ENCODE data around the gene PPP6R3.

The PPP6R3 gene

DNA sequence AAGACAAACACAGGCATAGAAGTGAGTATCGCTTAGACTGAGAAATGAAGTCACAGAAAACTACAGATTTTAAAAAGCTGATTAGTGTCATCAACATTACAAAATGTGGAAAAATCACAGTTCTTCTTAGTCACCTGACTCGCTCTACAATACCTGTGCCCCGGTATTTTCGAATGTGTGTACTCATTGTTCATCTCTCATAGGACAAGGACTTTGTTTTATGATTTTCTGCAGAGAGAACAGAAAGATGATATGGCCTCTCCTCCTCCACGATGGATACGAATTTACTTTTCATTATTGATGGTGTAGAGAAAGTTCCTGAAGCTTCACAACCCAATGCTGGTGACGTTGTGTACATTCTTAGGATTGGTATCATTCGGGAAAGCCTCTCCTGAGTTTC is 194.4 kb downstream of the PPP6R3 start:
- no peak for TF ChIP-seq GATA2 (IDR thresholded peaks at IDR 0.05; ENCODE audit: low read depth, low read length)
- TF ChIP-seq GATA3 (IDR thresholded peaks at IDR 0.05; ENCODE audit: low read depth, low read length), result no peak

DNA sequence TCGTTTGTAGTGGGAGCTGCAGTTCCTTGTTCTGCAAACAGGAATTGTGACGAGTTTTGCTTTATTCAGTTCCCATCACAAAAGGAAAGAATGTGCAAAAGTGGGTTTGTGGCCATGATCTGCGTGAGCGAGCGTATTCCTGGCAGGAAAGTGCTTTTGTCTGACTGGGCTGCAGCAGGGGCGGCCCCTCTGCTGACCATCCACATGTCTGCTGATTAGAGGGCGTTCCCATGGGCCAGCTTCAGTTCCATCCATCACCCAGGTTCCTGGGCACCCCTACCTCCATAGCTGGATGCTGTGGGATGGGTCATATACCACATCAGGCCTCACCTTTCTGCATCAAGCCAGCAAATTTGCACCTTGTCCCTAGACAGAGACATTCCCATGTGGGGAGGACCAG is 194.9 kb downstream of the PPP6R3 start:
- TF ChIP-seq GATA2 (IDR thresholded peaks at IDR 0.05; ENCODE audit: low read depth, low read length) (no peak), GATA3 (IDR thresholded peaks at IDR 0.05; ENCODE audit: low read depth, low read length) (no peak)

DNA sequence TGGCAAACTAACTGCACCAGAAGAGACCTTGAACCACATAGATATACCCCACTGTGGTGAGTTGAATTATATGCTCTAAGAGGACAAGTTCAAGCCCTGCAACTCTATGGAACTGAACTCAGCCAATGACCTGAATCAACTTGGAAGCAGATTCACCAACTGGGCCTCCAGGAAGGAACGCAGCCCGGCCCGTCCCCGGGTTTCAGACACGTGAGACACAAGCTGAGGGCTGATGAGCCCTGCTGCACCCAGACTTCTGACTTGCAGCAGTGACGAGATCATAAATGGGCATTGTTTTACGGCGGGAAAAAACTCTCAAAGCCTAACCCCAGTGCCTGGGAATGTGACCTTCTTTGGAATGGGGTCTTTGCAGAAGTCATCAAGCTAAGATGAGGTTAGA is 195.3 kb downstream of the PPP6R3 start:
- TF ChIP-seq GATA2 (IDR thresholded peaks at IDR 0.05; ENCODE audit: low read depth, low read length), result no peak
- no peak for TF ChIP-seq GATA3 (IDR thresholded peaks at IDR 0.05; ENCODE audit: low read depth, low read length)

DNA sequence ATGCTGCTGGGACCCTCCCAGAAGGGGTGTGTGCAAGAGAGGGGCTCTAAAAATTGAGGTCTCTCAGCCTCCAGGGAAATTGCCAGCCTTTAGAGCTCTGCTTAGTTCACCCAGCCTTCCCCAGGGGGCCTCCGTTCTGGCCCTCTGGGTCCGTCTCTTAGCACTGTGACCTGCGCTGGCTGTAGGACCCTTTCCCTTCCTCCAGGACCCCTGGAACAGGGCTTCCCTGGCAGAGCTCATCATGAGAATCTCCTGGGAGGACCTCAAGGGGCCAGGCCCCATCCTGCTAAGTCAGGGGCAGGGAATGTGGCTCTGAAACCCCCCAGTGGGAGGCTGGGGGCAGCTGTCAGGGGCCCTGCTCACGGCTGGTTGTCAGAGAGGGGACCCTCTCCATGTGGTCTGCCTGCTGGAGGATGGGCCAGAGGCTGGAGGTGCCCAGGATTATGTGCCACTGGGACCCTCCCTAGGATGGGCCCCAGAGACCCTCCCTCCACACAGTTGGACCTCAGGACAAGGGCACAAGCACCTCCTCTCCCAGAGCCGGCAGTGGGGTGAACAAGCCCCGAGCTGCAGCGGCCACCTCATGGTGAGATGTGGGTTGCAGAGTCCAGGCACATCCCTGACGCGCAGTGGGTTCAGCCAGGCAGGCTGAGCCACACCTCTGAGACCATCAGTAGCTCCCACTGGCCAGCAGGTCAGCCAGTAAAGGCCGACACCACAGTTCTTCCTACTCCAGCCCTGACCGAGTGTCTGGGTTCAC is 196.6 kb downstream of the PPP6R3 start:
- TF ChIP-seq GATA3 (IDR thresholded peaks at IDR 0.05; ENCODE audit: low read depth, low read length) (no peak), GATA2 (IDR thresholded peaks at IDR 0.05; ENCODE audit: low read depth, low read length) (no peak)

DNA sequence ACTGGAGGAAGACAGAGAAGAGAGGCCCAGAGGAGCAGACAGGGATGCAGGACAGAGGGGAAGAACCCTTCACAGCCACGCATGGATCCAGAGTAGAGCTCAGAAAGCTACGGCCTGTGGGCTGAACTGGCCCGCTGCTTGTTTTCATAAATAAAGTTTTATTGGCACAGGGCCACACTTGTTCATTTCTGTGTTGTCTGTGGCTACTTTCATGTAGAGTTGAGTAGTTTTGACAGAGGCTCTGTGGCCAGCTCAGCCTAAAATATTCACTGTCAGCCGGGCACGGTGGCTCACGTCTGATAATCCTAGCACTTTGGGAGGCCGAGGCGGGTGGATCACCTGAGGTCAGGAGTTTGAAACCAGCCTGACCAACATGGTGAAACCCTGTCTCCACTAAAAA is 197.5 kb downstream of the PPP6R3 start:
- TF ChIP-seq GATA3 (IDR thresholded peaks at IDR 0.05; ENCODE audit: low read depth, low read length), result no peak
- no peak for TF ChIP-seq GATA2 (IDR thresholded peaks at IDR 0.05; ENCODE audit: low read depth, low read length)

DNA sequence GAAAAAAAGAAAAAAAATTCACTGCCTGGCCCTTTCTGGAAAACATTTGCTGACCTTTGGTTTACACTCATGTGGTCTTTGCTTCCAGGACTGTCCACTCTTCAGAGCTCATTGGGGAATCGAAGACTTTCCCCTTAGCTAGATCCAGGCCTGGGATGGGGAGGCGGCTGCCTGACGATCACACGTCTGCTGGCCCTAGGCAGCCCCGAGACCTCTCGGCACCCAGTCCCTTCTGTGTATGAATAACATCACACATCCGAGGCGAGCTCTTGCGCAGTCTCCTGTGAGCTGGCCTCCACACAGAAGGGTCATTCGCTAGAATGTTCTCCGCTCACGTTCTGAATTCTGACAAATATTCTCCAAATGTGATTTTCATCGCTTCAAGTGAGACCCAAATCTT is 198.1 kb downstream of the PPP6R3 start:
- TF ChIP-seq GATA2 (IDR thresholded peaks at IDR 0.05; ENCODE audit: low read depth, low read length) (no peak), GATA3 (IDR thresholded peaks at IDR 0.05; ENCODE audit: low read depth, low read length) (no peak)

DNA sequence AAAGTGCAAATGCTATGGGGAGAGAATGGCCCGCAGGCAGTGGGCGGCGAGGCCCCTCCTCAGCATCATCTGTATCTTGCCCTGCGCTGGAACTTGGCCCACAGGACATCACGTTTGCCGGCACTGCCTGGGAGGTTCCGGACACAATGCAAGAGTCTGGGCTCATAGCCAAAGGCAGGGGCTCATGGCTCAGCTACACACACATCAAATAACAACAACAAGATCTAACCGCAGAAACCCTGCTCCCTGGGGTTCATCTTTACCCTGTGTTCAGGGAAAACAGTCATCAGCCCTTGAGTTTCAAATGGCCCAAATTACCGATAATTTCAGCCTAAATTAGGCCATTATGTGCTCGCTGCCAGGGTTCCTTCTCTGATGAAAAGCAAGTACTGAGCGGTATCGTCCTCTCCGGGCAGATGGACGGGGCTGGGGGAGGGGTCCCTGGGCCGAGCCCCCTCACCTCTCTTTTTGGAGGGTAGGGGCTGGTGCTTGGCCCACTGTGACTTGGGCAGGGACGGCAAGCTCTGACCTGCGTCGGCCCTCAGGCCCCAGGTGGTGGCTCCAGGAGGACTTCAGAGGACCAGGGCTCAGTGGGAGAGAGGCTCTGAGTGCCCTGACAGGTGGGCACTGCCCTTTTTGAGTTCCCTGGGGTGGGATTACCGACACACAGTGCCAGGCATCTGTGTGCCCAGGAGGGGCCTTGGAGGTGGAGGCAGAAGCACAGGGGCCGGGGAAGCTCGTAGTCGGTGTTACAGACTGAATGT is 198.8 kb downstream of the PPP6R3 start:
- TF ChIP-seq GATA3 (IDR thresholded peaks at IDR 0.05; ENCODE audit: low read depth, low read length), result no peak
- TF ChIP-seq GATA2 (IDR thresholded peaks at IDR 0.05; ENCODE audit: low read depth, low read length), result peak; percentile 54

DNA sequence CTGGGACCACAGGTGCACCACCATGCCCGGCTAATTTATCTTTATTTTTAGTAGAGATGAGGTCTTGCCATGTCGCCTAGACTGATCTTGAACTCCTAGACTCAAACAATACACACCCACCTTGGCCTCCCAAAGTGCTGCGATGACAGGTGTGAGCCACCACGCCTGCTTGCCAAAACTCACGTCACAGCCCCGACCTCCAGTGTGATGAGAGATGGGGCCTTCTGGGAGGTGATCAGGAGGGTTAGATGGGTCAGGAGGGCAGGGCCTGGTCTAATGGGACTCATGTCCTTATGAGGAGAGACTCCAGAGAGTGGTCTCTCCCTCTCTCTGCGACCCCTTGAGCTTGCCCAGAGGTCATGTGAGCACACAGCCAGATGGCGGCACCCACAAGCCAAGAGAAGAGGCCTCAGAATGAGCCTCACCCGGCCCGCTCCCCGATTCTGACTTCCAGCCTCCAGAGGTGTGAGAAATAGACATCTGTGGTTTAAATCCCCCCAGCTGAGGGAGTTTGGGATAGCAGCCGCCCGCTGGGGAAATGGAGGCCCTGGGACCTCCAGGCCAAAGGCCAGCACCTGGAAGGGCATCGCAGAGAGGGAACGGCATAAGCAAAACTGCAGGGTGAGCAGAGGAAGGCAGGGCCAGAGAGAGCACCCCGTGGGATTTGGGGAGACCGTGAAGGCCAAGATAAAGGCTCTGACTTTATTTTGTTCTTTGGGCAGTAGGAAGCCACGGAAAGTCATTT is 199.7 kb downstream of the PPP6R3 start:
- no peak for TF ChIP-seq GATA3 (IDR thresholded peaks at IDR 0.05; ENCODE audit: low read depth, low read length)
- no peak for TF ChIP-seq GATA2 (IDR thresholded peaks at IDR 0.05; ENCODE audit: low read depth, low read length)

- TF ChIP-seq GATA2 (IDR thresholded peaks at IDR 0.05; ENCODE audit: low read depth, low read length), result no peak
- TF ChIP-seq GATA3 (IDR thresholded peaks at IDR 0.05; ENCODE audit: low read depth, low read length), result no peak
These were observed 200.5 kb downstream of the PPP6R3 start for GRCh38 chr11:68661014-68661413.

DNA sequence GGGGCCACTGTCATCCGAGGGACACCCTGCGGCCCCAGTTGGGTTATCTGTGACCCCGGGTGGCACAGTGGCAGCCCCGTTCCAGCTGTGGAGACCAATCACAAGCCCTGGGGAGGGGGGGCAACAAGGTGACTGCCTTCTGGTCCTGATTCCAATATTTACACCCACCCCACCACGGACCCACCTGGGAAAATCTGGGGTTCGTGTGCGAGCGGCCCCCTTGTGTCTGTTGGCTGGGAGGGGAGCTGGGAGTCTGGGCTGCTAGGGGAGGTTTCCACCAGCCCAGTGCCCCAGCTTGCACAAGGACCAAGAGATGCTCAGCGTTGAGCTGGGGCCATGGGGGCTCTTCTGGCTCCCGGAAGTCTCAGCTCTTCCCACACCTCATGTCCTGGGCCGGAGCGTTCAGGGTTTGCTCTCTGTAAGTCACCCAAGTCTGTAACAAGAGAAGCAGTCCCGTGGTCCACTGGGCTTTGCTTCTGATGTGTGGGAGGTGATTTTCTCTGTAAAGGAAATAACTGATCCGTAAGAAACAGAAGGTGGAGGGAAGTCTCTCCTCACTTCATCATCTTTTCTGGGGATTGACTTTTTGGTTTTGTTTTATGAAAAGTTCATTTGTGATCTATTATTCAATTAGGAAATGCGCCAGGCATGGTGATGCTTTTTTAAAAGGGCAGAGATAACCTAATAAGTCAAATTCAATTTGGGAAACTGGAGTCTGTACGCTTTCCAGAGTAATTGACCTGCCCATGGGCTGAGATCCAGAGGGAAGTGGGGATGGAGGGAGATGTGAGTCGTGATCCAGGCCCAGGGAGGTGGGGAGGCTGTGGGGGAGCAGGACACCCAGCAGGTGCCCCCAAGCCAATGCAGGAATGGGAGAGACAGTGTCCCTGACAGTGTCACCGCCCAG is 201.4 kb downstream of the PPP6R3 start:
- TF ChIP-seq GATA2 (IDR thresholded peaks at IDR 0.05; ENCODE audit: low read depth, low read length) (peak; percentile 91), GATA3 (IDR thresholded peaks at IDR 0.05; ENCODE audit: low read depth, low read length) (no peak)

DNA sequence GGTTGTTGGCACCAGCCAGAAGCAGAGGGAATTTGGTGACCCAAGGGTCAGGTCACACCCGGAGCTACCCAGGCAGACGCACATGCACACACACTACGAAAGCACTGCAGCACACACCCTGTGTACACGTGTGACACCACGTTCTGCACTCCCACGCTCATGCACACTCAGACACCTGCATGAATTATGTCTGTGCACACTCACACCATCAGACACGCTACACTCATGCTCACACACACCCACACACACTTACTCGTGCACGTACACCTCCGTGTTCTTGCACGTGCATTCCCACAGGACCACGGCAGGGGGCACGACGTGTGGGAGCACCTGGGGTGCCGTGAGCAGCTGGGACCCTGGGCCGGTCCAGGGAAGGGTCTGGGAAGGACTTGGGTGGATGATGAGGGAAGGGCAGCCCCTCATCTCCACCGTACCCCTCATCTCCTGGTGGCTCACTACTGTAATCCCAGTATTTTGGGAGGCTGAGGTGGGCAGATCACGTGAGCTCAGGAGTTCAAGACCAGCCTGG is 203.0 kb downstream of the PPP6R3 start:
- no peak for TF ChIP-seq GATA3 (IDR thresholded peaks at IDR 0.05; ENCODE audit: low read depth, low read length)
- TF ChIP-seq GATA2 (IDR thresholded peaks at IDR 0.05; ENCODE audit: low read depth, low read length), result no peak

DNA sequence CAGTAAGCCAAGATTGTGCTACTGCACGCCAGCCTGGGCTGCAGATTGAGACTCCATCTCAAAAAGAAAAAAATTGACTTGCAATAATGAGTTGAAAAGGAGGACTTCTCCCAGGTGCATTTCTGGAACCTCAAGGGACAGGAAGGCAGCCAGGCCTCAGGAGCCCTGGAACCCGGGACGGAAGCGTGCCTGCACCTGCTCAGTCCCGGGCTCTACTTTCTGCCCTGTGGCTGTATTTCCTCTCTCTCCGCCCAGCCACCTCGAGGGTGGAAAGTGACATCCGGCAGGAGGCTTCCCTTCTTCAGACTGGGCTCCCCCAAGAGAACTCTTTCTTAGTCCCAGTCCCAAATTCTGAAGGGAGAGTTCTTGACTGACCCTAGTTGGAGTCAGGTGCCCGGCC is 203.6 kb downstream of the PPP6R3 start:
- TF ChIP-seq GATA3 (IDR thresholded peaks at IDR 0.05; ENCODE audit: low read depth, low read length) (no peak), GATA2 (IDR thresholded peaks at IDR 0.05; ENCODE audit: low read depth, low read length) (no peak)

DNA sequence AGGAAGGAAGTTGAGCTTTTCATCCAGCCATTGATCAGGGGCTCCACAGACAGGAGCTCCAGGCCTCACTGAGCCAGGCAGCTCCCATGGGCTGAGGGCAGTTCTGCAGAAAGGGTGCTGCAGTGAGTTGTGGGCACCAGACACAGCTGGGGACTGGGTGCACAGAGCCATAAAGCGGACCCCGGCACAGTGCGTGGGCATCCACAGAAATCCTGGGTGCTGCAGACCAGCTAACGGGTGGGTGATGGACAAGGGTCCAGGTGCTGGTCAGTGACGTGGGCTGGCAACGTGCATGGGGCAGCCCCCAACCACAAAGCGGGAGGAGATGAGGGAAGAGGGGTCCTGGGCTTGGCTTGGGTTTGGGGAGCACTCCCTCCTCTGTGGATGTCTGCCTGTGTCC is 204.4 kb downstream of the PPP6R3 start:
- TF ChIP-seq GATA3 (IDR thresholded peaks at IDR 0.05; ENCODE audit: low read depth, low read length) (no peak), GATA2 (IDR thresholded peaks at IDR 0.05; ENCODE audit: low read depth, low read length) (no peak)

Measured in SH-SY5Y (cell line).